Endodermal cell (in vitro differentiated cells): ENCODE data around the gene ADGRL3. TPM values are rescaled to one million over a fixed set of nuclear protein-coding genes. Genes with fewer than 3 reads are reported as not detected.

Experiments
- DNase-seq: peaks from one replicate; pipeline ENCODE4 v3.0.0-alpha.2; 2017
- H3K27ac ChIP-seq: 2 replicates; pipeline ENCODE4 v1.5.1; 2013; ENCODE audit warnings: mild to moderate bottlenecking, low read depth, low read length, moderate library complexity
- H3K27me3 ChIP-seq: 2 replicates; pipeline ENCODE4 v1.6.1; 2013; ENCODE audit warnings: mild to moderate bottlenecking, low read length, moderate library complexity; ENCODE audit not compliant: insufficient read depth, control insufficient read depth, poor library complexity, severe bottlenecking
- H3K36me3 ChIP-seq: 2 replicates; pipeline ENCODE4 v1.7.0; 2013; ENCODE audit warnings: mild to moderate bottlenecking, low read length, moderate library complexity; ENCODE audit not compliant: control insufficient read depth, insufficient read depth
- H3K4me1 ChIP-seq: one replicate; pipeline ENCODE4 v1.7.0; 2013; ENCODE audit warnings: low read length; ENCODE audit not compliant: control insufficient read depth, insufficient read depth
- H3K4me3 ChIP-seq: 2 replicates; pipeline ENCODE4 v1.5.1; 2013; ENCODE audit warnings: mild to moderate bottlenecking, low read length, moderate library complexity
- H3K9ac ChIP-seq: 2 replicates; pipeline ENCODE4 v1.6.1; 2013; ENCODE audit warnings: mild to moderate bottlenecking, low read length, moderate library complexity; ENCODE audit not compliant: poor library complexity, severe bottlenecking; ENCODE audit errors: extremely low read depth
- H3K9me3 ChIP-seq: 2 replicates; pipeline ENCODE4 v1.6.1; 2013; ENCODE audit warnings: mild to moderate bottlenecking, low read length, moderate library complexity; ENCODE audit not compliant: control insufficient read depth
- H3K27ac Mint-ChIP-seq: 2 replicates; pipeline ENCODE4 v1.8.0; 2020; ENCODE audit warnings: mixed read lengths
- H3K27me3 Mint-ChIP-seq: 2 replicates; pipeline ENCODE4 v1.8.0; 2021; ENCODE audit warnings: mild to moderate bottlenecking, mixed read lengths; ENCODE audit not compliant: insufficient read depth
- H3K36me3 Mint-ChIP-seq: 2 replicates; pipeline ENCODE4 v1.8.0; 2020; ENCODE audit warnings: low read depth, mixed read lengths
- H3K4me1 Mint-ChIP-seq: 2 replicates; pipeline ENCODE4 v1.8.0; 2020; ENCODE audit warnings: mixed read lengths
- H3K4me3 Mint-ChIP-seq: 2 replicates; pipeline ENCODE4 v1.8.0; 2020; ENCODE audit warnings: mild to moderate bottlenecking, moderate library complexity, mixed read lengths
- H3K9me3 Mint-ChIP-seq: 2 replicates; pipeline ENCODE4 v1.8.0; 2020; ENCODE audit warnings: mild to moderate bottlenecking, mixed read lengths
- WGBS, 2 experiments: methylation state at CpG; one replicate each; pipeline versions ENCODE4 v1.1.5 to v1.1.7; 2013; ENCODE audit warnings: missing lambda C conversion rate in 2 of 2, mixed read lengths in 1 of 2; ENCODE audit not compliant: insufficient coverage in 1 of 2, insufficient read length in 1 of 2; 5-methylcytosine and 5-hydroxymethylcytosine counted together
- total RNA-seq, 2 donors: library from RNA; stranded (reverse); fragmentation: NEBNext Ultra II Directional in 1 of 2; extraction: Animal tissue kit (Norgen Biotek cat#: 25700) in 1 of 2; gene quantifications; 2 replicates in 1 of 2; 3 replicates in 1 of 2; pipeline ENCODE4 v1.2.1, GENCODE V29; 2021
- TF ChIP-seq, protein P1 (sequence below): fragments of 200-600 bp; sonication (generic); conservative IDR thresholded peaks from 2 replicates; pipeline ENCODE4 v1.5.0; 2021; ENCODE audit warnings: antibody characterized with exemption, mild to moderate bottlenecking

Gene ADGRL3
- total RNA-seq, 2 donors from 2014 or later: 9.9 to 10.3 TPM

DNA sequence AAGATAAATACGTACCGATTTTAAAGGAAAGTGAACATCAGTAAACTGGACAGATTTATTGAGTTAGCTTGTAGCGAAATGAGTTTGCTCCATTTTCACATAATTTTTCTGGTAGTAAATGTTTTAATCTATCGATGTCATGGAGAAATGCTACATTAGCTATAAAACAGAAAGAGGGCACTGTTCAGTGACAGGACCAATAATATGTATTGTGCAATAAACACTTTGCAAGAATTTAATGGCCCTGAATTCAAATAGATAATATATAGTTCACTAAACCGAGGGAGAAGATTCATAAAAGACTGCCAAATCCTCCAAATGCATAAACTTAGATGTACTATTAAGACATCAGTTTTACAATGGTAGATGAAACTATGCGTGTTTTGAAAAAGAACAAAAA, 516.3 kb downstream of the ADGRL3 start:
- 90 to 94% methylated on average over 5 to 6 of the region's 6 CpGs for WGBS, 2 experiments
- H3K4me3 ChIP-seq: no peak overlapping the region
- TF ChIP-seq, protein P1, sequence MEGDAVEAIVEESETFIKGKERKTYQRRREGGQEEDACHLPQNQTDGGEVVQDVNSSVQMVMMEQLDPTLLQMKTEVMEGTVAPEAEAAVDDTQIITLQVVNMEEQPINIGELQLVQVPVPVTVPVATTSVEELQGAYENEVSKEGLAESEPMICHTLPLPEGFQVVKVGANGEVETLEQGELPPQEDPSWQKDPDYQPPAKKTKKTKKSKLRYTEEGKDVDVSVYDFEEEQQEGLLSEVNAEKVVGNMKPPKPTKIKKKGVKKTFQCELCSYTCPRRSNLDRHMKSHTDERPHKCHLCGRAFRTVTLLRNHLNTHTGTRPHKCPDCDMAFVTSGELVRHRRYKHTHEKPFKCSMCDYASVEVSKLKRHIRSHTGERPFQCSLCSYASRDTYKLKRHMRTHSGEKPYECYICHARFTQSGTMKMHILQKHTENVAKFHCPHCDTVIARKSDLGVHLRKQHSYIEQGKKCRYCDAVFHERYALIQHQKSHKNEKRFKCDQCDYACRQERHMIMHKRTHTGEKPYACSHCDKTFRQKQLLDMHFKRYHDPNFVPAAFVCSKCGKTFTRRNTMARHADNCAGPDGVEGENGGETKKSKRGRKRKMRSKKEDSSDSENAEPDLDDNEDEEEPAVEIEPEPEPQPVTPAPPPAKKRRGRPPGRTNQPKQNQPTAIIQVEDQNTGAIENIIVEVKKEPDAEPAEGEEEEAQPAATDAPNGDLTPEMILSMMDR: no peak
- H3K36me3 Mint-ChIP-seq: no peaks in the 10 kb centered on the region
- H3K4me1 ChIP-seq: no peaks in the 10 kb centered on the region
- H3K4me3 Mint-ChIP-seq: no peak overlapping the region
- no peak overlapping the region for H3K27ac Mint-ChIP-seq
- no peak overlapping the region for H3K9ac ChIP-seq
- H3K4me1 Mint-ChIP-seq: peaks cover 9% of the 10 kb centered on the region
- no peaks in the 10 kb centered on the region for H3K9me3 ChIP-seq
- H3K27ac ChIP-seq: no peak overlapping the region
- H3K9me3 Mint-ChIP-seq: no peaks in the 10 kb centered on the region
- H3K27me3 Mint-ChIP-seq: no peaks in the 10 kb centered on the region
- no peaks in the 10 kb centered on the region for H3K27me3 ChIP-seq
- DNase-seq: no peak
- no peaks in the 10 kb centered on the region for H3K36me3 ChIP-seq

DNA sequence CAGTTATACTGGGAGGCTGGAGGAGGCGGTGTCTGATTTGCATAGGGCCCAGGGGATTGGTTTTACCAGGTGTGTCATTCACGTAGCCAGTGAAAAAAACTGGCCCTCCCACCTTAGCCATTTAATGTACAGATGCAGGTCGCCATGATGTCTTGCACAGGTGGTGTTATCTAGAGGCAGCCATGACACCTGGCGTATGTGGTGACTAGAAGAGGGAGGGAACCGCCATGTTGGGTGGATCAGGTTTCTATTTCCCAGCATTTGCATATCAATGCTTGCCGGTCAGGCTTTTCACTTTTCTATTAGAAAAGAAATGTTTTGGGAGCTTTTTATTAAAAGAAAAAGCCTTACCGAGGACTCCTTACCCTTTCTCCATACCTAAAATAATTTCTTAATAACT, 523.4 kb downstream of the ADGRL3 start:
- Histone ChIP-seq H3K4me1 (no peaks in the 10 kb centered on the region), H3K27ac (no peak overlapping the region), H3K27me3 (no peaks in the 10 kb centered on the region), H3K9ac (no peak overlapping the region), H3K36me3 (no peaks in the 10 kb centered on the region), H3K4me3 (no peak overlapping the region), H3K9me3 (no peaks in the 10 kb centered on the region)
- 93 to 100% methylated on average over 4 to 6 of the region's 7 CpGs for WGBS, 2 experiments
- Mint-ChIP-seq H3K27ac (no peak overlapping the region), H3K9me3 (no peaks in the 10 kb centered on the region), H3K4me1 (peaks cover 7% of the 10 kb centered on the region), H3K27me3 (no peaks in the 10 kb centered on the region), H3K4me3 (no peak overlapping the region), H3K36me3 (no peaks in the 10 kb centered on the region)
- TF ChIP-seq, protein P1: no peak
- no peak for DNase-seq

DNA sequence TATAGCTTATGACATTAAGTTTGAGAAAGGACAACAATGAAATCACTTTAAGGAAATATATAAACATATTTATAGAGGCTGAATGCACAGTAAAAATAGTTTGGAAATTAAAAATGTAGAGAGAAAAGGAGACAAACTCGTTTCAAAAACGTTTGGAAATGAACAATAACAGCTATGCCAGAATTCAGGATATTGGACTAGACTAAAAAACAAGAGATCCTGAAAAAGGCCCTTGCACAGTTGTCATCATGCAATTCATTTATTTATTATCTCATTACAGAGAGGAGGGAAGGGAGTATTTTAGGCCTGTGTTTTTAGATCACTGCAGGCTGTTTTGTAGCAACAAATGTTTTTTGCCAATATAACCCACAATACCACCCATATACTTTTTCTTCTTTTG, 527.2 kb downstream of the ADGRL3 start:
- no peaks in the 10 kb centered on the region for H3K36me3 ChIP-seq
- H3K27ac ChIP-seq: no peak overlapping the region
- no peaks in the 10 kb centered on the region for H3K9me3 ChIP-seq
- H3K27me3 Mint-ChIP-seq: no peaks in the 10 kb centered on the region
- DNase-seq: no peak
- H3K4me3 Mint-ChIP-seq: no peak overlapping the region
- WGBS, 2 experiments: 78 to 82% methylated on average over 2 of the region's 2 CpGs
- no peaks in the 10 kb centered on the region for H3K36me3 Mint-ChIP-seq
- no peaks in the 10 kb centered on the region for H3K4me1 Mint-ChIP-seq
- H3K9me3 Mint-ChIP-seq: no peaks in the 10 kb centered on the region
- no peaks in the 10 kb centered on the region for H3K4me1 ChIP-seq
- no peak overlapping the region for H3K4me3 ChIP-seq
- H3K27me3 ChIP-seq: no peaks in the 10 kb centered on the region
- no peak overlapping the region for H3K9ac ChIP-seq
- no peak overlapping the region for H3K27ac Mint-ChIP-seq
- TF ChIP-seq, protein P1: no peak
